ENCODE data around the gene KRT14. TPM values are rescaled to one million over a fixed set of nuclear protein-coding genes. Genes with fewer than 3 reads are reported as not detected.

Gene KRT14
- total RNA-seq, 1 experiment from 2014 or later: not detected

- in situ Hi-C loops (cut with HindIII; ENCODE audit: low pct_unique_long_range_greater_than_20kb, low sequenced_read_pairs): no loop called here
- Histone ChIP-seq H3K4me3 (ENCODE audit: low read depth in 2 of 2, low read length in 2 of 2) (no peak overlapping the region), H3K36me3 (ENCODE audit: control insufficient read depth, insufficient read depth, low read length) (no peaks in the 10 kb centered on the region), H3K27ac (ENCODE audit: low read length) (no peak overlapping the region), H3K27me3 (ENCODE audit: control insufficient read depth, insufficient read depth, low read length) (no peaks in the 10 kb centered on the region), H3K9me3 (ENCODE audit: control insufficient read depth, insufficient read depth, low read depth, low read length) (no peaks in the 10 kb centered on the region), H3K4me1 (ENCODE audit: control insufficient read depth, insufficient read depth, low read length) (peaks cover 28% of the 10 kb centered on the region)
- ATAC-seq (no peak), DNase-seq (ENCODE audit: low read depth, low spot score) (no peak)
- ChIA-PET POLR2A (interaction anchor here (0.6 kb wide), 1 partner anchor 682 kb away, joined by 5 read pairs; no protein-coding TSS in a partner anchor), CTCF (no interaction called here)
- intact Hi-C loops (cut with micrococcal nuclease; ENCODE audit: unreplicated experiment): no loop called here
- TF ChIP-seq TCF7L2 (IDR thresholded peaks at IDR 0.05; ENCODE audit: low read depth, low read length) (no peak), REST (IDR thresholded peaks at IDR 0.05; ENCODE audit: insufficient read depth in 1 of 2, low read depth in 2 of 2, low read length in 1 of 2) (no peak), POLR2AphosphoS5 (IDR thresholded peaks at IDR 0.05; ENCODE audit: low read depth, low read length) (no peak), SIN3A (IDR thresholded peaks at IDR 0.05; ENCODE audit: borderline replicate concordance, insufficient read depth, low read depth, low read length) (no peak), CTCF (IDR thresholded peaks at IDR 0.05) (no peak)
- BruUV-seq (replicated peaks): no TSS peak
Observed at GRCh38 chr17:41552455-41552854, 34.2 kb downstream of the KRT14 start.

GRCh38 chr17:41551365-41551764 lies 35.3 kb downstream of the KRT14 start:
- DNase-seq (ENCODE audit: low read depth, low spot score) (no peak), ATAC-seq (no peak)
- Histone ChIP-seq H3K27ac (ENCODE audit: low read length) (peak overlapping the region; percentile 49; the same call in 1 of the 2 replicates), H3K4me3 (ENCODE audit: low read depth in 2 of 2, low read length in 2 of 2) (no peak overlapping the region), H3K9me3 (ENCODE audit: control insufficient read depth, insufficient read depth, low read depth, low read length) (peaks cover 4% of the 10 kb centered on the region; the same call in 1 of the 2 replicates), H3K4me1 (ENCODE audit: control insufficient read depth, insufficient read depth, low read length) (peaks cover 33% of the 10 kb centered on the region), H3K36me3 (ENCODE audit: control insufficient read depth, insufficient read depth, low read length) (no peaks in the 10 kb centered on the region), H3K27me3 (ENCODE audit: control insufficient read depth, insufficient read depth, low read length) (no peaks in the 10 kb centered on the region)
- BruUV-seq (replicated peaks): no TSS peak
- intact Hi-C loops (cut with micrococcal nuclease; ENCODE audit: unreplicated experiment) (no loop called here), in situ Hi-C loops (cut with HindIII; ENCODE audit: low pct_unique_long_range_greater_than_20kb, low sequenced_read_pairs) (no loop called here)
- POLR2A ChIA-PET: no interaction called here
- TF ChIP-seq POLR2AphosphoS5 (IDR thresholded peaks at IDR 0.05; ENCODE audit: low read depth, low read length) (no peak), REST (IDR thresholded peaks at IDR 0.05; ENCODE audit: insufficient read depth in 1 of 2, low read depth in 2 of 2, low read length in 1 of 2) (no peak), TCF7L2 (IDR thresholded peaks at IDR 0.05; ENCODE audit: low read depth, low read length) (no peak), SIN3A (IDR thresholded peaks at IDR 0.05; ENCODE audit: borderline replicate concordance, insufficient read depth, low read depth, low read length) (no peak), CTCF (IDR thresholded peaks at IDR 0.05) (no peak)
- CTCF ChIA-PET: interaction anchor here (0.7 to 3.9 kb wide), 3 partner anchors 94 to 112 kb away, joined by 3 to 106 read pairs (median 4); no protein-coding TSS in a partner anchor

Data from Panc1 (cell line).